ENCODE measurements around the gene HRCT1.

DNA sequence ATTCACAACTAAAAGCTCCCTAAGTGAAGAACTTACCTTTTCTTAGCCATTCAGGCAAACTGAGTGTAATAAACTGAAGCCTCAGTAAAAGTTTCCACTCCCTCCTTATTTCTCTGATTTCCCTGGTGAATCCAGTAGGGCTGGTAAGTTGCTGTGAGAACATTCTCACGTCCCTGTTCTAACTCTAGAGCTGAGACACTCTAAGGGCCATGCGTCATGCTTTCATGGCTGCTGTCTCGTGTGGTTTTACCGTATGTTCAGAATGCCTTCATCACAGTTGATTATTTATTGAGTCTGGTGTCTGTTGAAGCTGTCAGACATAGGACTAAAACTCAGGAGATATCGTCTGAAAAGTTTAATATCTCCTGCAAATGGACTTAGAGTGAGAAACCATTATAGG is 50.6 kb downstream of the HRCT1 start:
- no peak for TF ChIP-seq CTCF (IDR thresholded peaks at IDR 0.05)
- no peak for TF ChIP-seq EP300 (IDR thresholded peaks at IDR 0.05)
- TF ChIP-seq POLR2A (IDR thresholded peaks at IDR 0.05): no peak

All from ovary (tissue), 3 donors.